ENCODE measurements around the gene ERAP2. TPM values are rescaled to one million over a fixed set of nuclear protein-coding genes. Genes with fewer than 3 reads are reported as not detected.

The ERAP2 gene
- total and polyA plus RNA-seq, 7 donors = 0.23 to 6.4 (median 3.0) TPM

- no peaks in the 10 kb centered on the region for H3K9me3 ChIP-seq
- intact Hi-C loops (cut with DNase I) = loop anchor here (5.0 kb wide), 3 partner anchors 67 to 297 kb away; partner anchors contain the start of gene LNPEP (in 1 of the 2)
- WGBS, 3 donors = 83 to 95% (median 90%) methylated on average over 1 of the region's 1 CpG
Measured at GRCh38 chr5:96864922-96865530, 11.3 kb upstream of the ERAP2 start.

DNA sequence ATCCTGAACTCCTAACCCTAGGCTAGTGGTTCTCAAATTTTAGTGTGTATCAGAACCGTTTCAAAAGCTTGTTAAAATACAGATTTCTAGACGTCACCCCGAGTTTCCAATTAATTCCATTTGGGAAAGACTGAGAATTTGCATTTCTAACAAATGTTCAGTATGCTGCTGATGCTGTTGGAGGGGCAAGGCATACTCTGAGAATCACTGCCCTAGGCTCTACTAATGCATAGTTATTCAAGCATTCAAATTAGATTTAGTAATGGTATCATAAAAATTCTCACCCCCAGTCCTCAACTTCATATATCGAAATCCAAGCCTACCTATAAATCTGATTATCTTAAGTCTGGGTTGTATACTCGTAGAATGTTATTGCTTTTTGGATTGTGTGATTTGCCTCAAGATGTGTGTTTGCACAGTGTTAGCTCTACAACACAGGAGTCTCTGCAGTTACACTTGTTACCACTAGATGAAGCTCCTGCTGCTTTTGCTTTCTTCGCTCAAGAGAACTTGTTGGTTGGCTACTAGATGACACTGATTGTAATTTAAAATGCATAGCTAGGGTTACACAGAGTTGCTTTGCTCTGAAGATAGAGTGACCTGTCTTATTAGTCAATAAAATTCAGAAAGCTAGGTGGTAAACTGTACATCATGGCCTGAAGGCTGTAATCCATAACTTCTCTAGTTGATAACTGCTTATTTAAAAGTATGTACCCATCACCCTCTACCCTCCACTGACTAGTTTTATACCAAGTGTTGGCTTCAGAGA is 7.5 kb upstream of the ERAP2 start:
- intact Hi-C loops (cut with DNase I) = loop anchor here (2.0 to 5.0 kb wide), 4 partner anchors 64 to 294 kb away; partner anchors contain the start of gene LNPEP (in 1 of the 2)
- 56 to 63% (median 60%) methylated on average over 6 of the region's 6 CpGs for WGBS, 3 donors
- peaks cover 4% of the 10 kb centered on the region for H3K4me1 ChIP-seq
- H3K27me3 ChIP-seq (ENCODE audit: insufficient read depth in 3 of 3, low read length in 2 of 3) = no peaks in the 10 kb centered on the region
- no peak overlapping the region for H3K4me3 ChIP-seq
- DNase-seq (no peak), ATAC-seq (peak; percentile 94 to 99 (median 96))
- no peaks in the 10 kb centered on the region for H3K9me3 ChIP-seq
- H3K36me3 ChIP-seq (ENCODE audit: insufficient read depth in 1 of 2, low read depth in 1 of 2) = no peaks in the 10 kb centered on the region
- no peak overlapping the region for H3K27ac ChIP-seq
- peak; percentile 97 for TF ChIP-seq CTCF (IDR thresholded peaks at IDR 0.05)

More at GRCh38 chr5:96864922-96865530, 11.3 kb upstream of the ERAP2 start:
- Histone ChIP-seq H3K36me3 (ENCODE audit: insufficient read depth in 1 of 2, low read depth in 1 of 2) (no peaks in the 10 kb centered on the region), H3K27ac (no peak overlapping the region), H3K4me1 (peaks cover 4% of the 10 kb centered on the region), H3K4me3 (no peak overlapping the region), H3K27me3 (ENCODE audit: insufficient read depth in 3 of 3, low read length in 2 of 3) (no peaks in the 10 kb centered on the region)
- DNase-seq (no peak), ATAC-seq (no peak)
- TF ChIP-seq CTCF (IDR thresholded peaks at IDR 0.05) = no peak

DNA sequence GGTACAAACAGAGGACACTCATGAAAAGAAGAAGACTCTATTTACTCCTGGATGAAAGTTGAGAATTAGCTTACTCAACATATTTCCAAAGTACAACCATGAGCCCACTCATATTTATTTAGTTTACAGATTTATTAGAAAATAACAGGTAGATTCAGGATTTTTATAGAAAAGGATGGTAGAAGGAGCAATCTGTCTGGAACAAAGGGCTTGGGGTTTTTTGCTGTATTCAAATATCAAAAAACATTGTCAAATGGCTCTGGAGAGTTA is 7.0 kb upstream of the ERAP2 start:
- Histone ChIP-seq H3K36me3 (ENCODE audit: insufficient read depth in 1 of 2, low read depth in 1 of 2) (no peaks in the 10 kb centered on the region), H3K27me3 (ENCODE audit: insufficient read depth in 3 of 3, low read length in 2 of 3) (no peaks in the 10 kb centered on the region), H3K4me1 (peaks cover 4% of the 10 kb centered on the region), H3K4me3 (no peak overlapping the region), H3K27ac (no peak overlapping the region), H3K9me3 (no peaks in the 10 kb centered on the region)
- TF ChIP-seq CTCF (IDR thresholded peaks at IDR 0.05) = no peak
- no peak for ATAC-seq
- intact Hi-C loops (cut with DNase I) = loop anchor here (2.0 to 5.0 kb wide), 4 partner anchors 63 to 293 kb away; partner anchors contain the start of gene LNPEP (in 1 of the 2)
- DNase-seq = no peak

- no peaks in the 10 kb centered on the region for H3K27me3 ChIP-seq (ENCODE audit: insufficient read depth in 3 of 3, low read length in 2 of 3)
- peaks cover 5% of the 10 kb centered on the region for H3K4me1 ChIP-seq
- WGBS, 3 donors = 59 to 70% (median 64%) methylated on average over 4 of the region's 4 CpGs
- no peak overlapping the region for H3K27ac ChIP-seq
- intact Hi-C loops (cut with DNase I) = loop anchor here in 1 of 2 donors (5.0 to 10.0 kb wide), 3 partner anchors 63 to 144 kb away; partner anchors contain the start of gene ERAP1
- DNase-seq (no peak), ATAC-seq (no peak)
- no peaks in the 10 kb centered on the region for H3K9me3 ChIP-seq
- TF ChIP-seq CTCF (IDR thresholded peaks at IDR 0.05) = no peak
- H3K4me3 ChIP-seq = no peak overlapping the region
- no peaks in the 10 kb centered on the region for H3K36me3 ChIP-seq (ENCODE audit: insufficient read depth in 1 of 2, low read depth in 1 of 2)
Measured at GRCh38 chr5:96870094-96871026, 5.9 kb upstream of the ERAP2 start.

All from psoas muscle (tissue), 8 donors.